GM12891 (cell line): Measurements from ENCODE around the gene DNAH7.

Source experiments
- POLR2A ChIP-seq: IDR thresholded peaks from 2 replicates; pipeline ENCODE4 v1.6.1; 2011; ENCODE audit warnings: low read depth, low read length, control low read depth
- POLR2AphosphoS5 ChIP-seq: IDR thresholded peaks from 2 replicates; pipeline ENCODE4 v1.6.1; 2011; ENCODE audit warnings: low read depth, low read length, control low read depth

DNA sequence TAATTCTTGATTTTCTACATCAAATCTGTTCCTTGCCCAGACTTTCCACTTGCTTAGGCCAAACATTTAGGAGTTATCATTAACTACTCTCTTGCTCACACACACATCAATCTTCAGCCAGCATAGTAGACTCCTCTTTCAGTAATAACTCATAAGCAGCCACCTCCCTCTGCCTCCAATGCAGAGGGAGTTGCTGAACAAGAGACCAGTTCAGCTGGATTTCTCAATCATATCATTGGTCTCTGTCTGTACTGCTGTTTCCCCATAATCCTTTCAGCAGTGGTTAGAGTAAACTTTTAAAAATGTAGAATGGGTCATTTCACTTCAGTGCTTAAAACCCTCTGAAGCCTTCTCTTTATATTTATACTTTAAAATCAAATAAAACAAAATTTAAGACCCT is 298.7 kb downstream of the DNAH7 start:
- TF ChIP-seq POLR2A (no peak), POLR2AphosphoS5 (no peak)
